ENCODE measurements around the gene KRTAP10-9. TPM values are rescaled to one million over a fixed set of nuclear protein-coding genes. Genes with fewer than 3 reads are reported as not detected.
"Not testable (repeated sequence)": the region's sequence is repeated elsewhere in the genome, so short reads cannot be mapped to it uniquely, and the experiment has no call there.

Gene KRTAP10-9
- polyA plus RNA-seq, 1 donor, result not detected

- H3K9me3 ChIP-seq (ENCODE audit: control insufficient read depth, low read depth, low read length), result peaks cover 15% of the 10 kb centered on the region
- H3K27ac ChIP-seq (ENCODE audit: low read length); H3K27me3 ChIP-seq (ENCODE audit: control insufficient read depth, insufficient read depth, low read length); DNase-seq; H3K4me3 ChIP-seq (ENCODE audit: low read length); H3K4me1 ChIP-seq (ENCODE audit: control insufficient read depth, insufficient read depth, low read length); H3K36me3 ChIP-seq (ENCODE audit: control insufficient read depth, insufficient read depth, low read length): not testable (repeated sequence)
- no CpG with 5 or more reads among the region's 15 CpGs for WGBS (ENCODE audit: insufficient coverage, low lambda C conversion rate)
Measured at GRCh38 chr21:44627831-44628233, 939 bp downstream of the KRTAP10-9 start.

DNA sequence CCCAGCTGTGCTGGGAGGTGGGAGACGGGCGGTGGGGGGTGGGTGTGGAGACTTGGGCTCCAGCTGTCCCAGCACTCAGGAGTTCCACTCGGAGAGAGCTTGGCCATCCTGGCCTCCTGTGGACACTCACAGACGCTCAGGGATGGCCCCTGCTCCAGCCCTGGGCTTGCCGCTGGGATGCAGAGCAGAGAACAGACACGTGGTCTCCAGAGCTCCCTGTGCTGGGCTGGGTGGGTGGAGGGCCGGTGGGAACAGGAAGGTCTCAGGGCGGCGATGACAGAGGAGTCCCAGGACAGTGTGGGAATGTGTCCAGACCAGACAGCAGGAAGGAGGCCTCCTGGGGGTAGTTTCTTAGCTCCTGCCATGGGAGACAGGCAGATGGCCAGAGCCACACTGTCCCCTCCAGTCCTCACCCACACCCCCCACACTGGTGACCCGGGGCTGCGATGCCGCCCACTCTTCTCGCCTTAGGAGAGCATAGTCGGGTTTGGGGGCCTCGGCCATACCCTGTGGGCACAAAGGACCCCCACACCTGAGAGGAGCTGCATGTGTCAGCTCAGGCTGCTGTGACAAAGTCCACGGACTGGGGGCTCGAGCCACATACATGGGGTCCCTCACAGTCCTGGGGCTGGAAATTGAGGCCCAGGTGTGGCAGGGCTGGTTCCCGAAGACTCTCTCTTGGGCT, 2.0 kb downstream of the KRTAP10-9 start:
- H3K36me3 ChIP-seq (ENCODE audit: control insufficient read depth, insufficient read depth, low read length), result no peaks in the 10 kb centered on the region
- no peak overlapping the region for H3K4me3 ChIP-seq (ENCODE audit: low read length)
- H3K9me3 ChIP-seq (ENCODE audit: control insufficient read depth, low read depth, low read length), result peaks cover 15% of the 10 kb centered on the region
- H3K27ac ChIP-seq (ENCODE audit: low read length), result no peak overlapping the region
- H3K27me3 ChIP-seq (ENCODE audit: control insufficient read depth, insufficient read depth, low read length), result peaks cover 4% of the 10 kb centered on the region
- DNase-seq, result no peak
- WGBS (ENCODE audit: insufficient coverage, low lambda C conversion rate), result no CpG with 5 or more reads among the region's 18 CpGs
- H3K4me1 ChIP-seq (ENCODE audit: control insufficient read depth, insufficient read depth, low read length), result no peaks in the 10 kb centered on the region

DNA sequence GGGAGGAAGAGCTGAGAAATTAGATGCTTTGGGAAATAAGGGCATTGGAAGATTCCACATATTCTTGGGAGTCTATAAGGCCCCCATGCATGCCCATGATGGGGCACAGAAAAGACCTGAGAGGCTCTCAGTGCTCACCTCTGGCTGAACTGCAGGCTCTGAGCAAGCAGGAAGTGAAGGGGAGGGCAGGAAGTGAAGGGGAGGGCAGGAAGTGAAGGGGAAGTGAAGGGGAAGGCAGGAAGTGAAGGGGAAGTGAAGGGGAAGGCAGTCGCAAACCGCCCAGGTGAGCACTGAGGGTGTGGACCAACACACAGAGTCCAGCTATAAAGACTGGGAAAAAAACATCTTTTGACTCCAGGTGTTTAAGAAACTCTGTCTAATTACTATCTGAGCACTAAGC, 3.5 kb downstream of the KRTAP10-9 start:
- no CpG with 5 or more reads among the region's 2 CpGs for WGBS (ENCODE audit: insufficient coverage, low lambda C conversion rate)
- Histone ChIP-seq H3K27me3 (ENCODE audit: control insufficient read depth, insufficient read depth, low read length) (peaks cover 4% of the 10 kb centered on the region), H3K4me3 (ENCODE audit: low read length) (no peak overlapping the region)

DNA sequence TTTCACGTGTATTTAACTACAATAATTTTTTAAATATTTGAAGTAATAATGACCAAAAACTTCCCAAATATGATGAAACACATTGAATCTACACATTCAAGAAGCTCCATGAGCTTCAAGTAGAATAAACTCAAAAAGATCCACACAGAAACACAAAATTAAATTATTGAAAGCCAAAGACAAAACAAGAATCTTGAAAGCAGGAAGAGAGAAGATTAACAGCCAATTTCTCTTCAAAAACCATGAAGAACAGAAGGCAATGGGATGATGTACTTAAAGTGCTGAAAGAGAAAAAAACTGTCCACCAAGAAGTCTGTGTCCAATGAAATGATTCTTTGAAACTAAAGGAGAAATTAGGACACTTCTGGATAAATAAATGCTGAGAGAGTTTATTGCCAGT, 5.2 kb downstream of the KRTAP10-9 start:
- Histone ChIP-seq H3K27me3 (ENCODE audit: control insufficient read depth, insufficient read depth, low read length) (no peaks in the 10 kb centered on the region), H3K27ac (ENCODE audit: low read length) (no peak overlapping the region), H3K36me3 (ENCODE audit: control insufficient read depth, insufficient read depth, low read length) (no peaks in the 10 kb centered on the region), H3K4me3 (ENCODE audit: low read length) (no peak overlapping the region), H3K4me1 (ENCODE audit: control insufficient read depth, insufficient read depth, low read length) (no peaks in the 10 kb centered on the region), H3K9me3 (ENCODE audit: control insufficient read depth, low read depth, low read length) (peaks cover 15% of the 10 kb centered on the region)
- no peak for DNase-seq
- WGBS (ENCODE audit: insufficient coverage, low lambda C conversion rate), result 86% methylated on average over 1 of the region's 1 CpG

More for the DNA sequence above, 3.5 kb downstream of the KRTAP10-9 start:
- H3K9me3 ChIP-seq (ENCODE audit: control insufficient read depth, low read depth, low read length), result peaks cover 15% of the 10 kb centered on the region
- H3K27ac ChIP-seq (ENCODE audit: low read length), result no peak overlapping the region
- H3K36me3 ChIP-seq (ENCODE audit: control insufficient read depth, insufficient read depth, low read length), result no peaks in the 10 kb centered on the region
- no peak for DNase-seq
- H3K4me1 ChIP-seq (ENCODE audit: control insufficient read depth, insufficient read depth, low read length), result no peaks in the 10 kb centered on the region

DNA sequence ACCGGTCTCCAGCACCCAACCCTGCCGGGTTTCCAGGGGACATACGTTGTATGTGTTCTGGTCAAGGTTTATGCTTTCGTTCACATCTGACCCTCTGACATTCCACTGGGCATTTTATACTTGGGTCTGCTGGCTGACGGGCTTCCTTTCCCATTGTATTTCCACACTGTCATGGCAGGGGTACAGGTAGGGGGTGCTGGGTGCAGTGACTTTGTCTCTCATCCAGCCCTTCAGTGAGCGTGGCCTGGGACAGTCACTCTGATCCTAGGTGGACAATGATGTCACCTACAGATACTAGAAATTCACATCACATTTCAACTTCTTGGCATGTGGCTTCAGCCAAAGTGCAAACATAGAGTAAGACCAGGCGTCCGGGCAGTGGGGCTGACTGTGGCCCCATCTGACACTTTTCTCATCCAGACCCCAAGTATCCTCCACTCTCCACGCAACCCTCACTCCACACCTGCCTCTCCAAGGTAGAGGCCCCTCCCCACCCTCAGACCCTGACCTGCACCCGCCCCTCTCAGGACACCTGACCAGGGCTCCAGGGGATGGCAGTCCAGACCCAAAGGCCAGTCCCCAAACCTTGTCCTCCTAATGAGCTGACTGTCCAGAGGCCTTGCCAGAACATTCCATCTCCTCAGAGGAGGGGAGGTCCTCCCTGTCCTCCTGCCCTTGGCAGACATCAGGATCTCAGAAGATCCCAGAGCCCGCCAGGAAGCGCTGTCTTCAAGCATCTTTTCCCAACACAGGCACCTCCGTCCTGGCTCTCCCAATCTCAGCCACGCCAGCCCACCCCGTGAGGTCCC, 9.5 kb downstream of the KRTAP10-9 start:
- H3K27ac ChIP-seq (ENCODE audit: low read length), result no peak overlapping the region

DNA sequence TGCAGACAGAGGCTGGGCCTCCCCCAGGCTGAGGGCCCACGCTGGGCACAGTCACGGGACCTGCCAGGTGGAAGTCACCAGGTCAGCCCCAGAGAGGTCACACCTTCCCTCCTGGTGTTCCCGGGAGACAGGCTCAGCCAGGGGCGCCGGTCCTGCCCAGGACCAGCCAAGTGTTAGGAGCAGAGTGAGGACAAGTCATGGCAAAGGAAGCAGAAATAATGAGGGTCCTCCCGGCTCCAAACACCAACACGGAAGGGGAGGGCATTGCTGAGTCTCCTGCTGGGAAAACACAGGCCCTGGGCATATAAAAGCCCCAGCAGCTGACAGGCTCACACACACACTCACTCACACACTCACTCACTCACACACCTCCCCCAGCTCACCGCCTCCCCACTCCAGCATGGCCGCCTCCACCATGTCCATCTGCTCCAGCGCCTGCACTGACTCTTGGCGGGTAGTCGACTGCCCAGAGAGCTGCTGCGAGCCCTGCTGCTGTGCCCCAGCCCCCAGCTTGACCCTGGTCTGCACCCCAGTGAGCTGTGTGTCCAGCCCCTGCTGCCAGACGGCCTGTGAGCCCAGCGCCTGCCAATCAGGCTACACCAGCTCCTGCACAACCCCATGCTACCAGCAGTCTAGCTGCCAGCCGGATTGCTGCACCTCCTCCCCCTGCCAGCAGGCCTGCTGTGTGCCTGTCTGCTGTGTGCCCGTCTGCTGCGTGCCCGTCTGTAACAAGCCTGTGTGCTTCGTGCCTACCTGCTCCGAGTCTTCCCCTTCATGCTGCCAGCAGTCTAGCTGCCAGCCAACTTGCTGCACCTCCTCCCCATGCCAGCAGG, 10.3 kb downstream of the KRTAP10-9 start, which contains the start of gene KRTAP10-10:
TSS of gene KRTAP10-10 (plus strand) at position 339 of the 833 bp plus-strand sequence. CDS start at position 401, 62 bp downstream.
- Histone ChIP-seq H3K4me3 (ENCODE audit: low read length) (no peak within 1 kb of the TSS), H3K27me3 (ENCODE audit: control insufficient read depth, insufficient read depth, low read length) (no peaks in the 10 kb centered on the region), H3K9me3 (ENCODE audit: control insufficient read depth, low read depth, low read length) (no peaks in the 10 kb centered on the region), H3K36me3 (ENCODE audit: control insufficient read depth, insufficient read depth, low read length) (no peaks in the 10 kb centered on the region), H3K27ac (ENCODE audit: low read length) (no peak within 1 kb of the TSS), H3K4me1 (ENCODE audit: control insufficient read depth, insufficient read depth, low read length) (no peaks in the 10 kb centered on the region)
- DNase-seq, result no peak
- WGBS (ENCODE audit: insufficient coverage, low lambda C conversion rate), result no CpG with 5 or more reads among the region's 21 CpGs

More for the DNA sequence above, 9.5 kb downstream of the KRTAP10-9 start:
- H3K36me3 ChIP-seq (ENCODE audit: control insufficient read depth, insufficient read depth, low read length), result no peaks in the 10 kb centered on the region
- no peaks in the 10 kb centered on the region for H3K27me3 ChIP-seq (ENCODE audit: control insufficient read depth, insufficient read depth, low read length)
- no peak overlapping the region for H3K4me3 ChIP-seq (ENCODE audit: low read length)
- peaks cover 5% of the 10 kb centered on the region for H3K9me3 ChIP-seq (ENCODE audit: control insufficient read depth, low read depth, low read length)
- WGBS (ENCODE audit: insufficient coverage, low lambda C conversion rate), result no CpG with 5 or more reads among the region's 15 CpGs
- no peak for DNase-seq
- H3K4me1 ChIP-seq (ENCODE audit: control insufficient read depth, insufficient read depth, low read length), result no peaks in the 10 kb centered on the region

- H3K27ac ChIP-seq (ENCODE audit: low read length); H3K4me3 ChIP-seq (ENCODE audit: low read length); H3K27me3 ChIP-seq (ENCODE audit: control insufficient read depth, insufficient read depth, low read length); H3K9me3 ChIP-seq (ENCODE audit: control insufficient read depth, low read depth, low read length); H3K4me1 ChIP-seq (ENCODE audit: control insufficient read depth, insufficient read depth, low read length); DNase-seq; H3K36me3 ChIP-seq (ENCODE audit: control insufficient read depth, insufficient read depth, low read length): not testable (repeated sequence)
- no CpG with 5 or more reads among the region's 12 CpGs for WGBS (ENCODE audit: insufficient coverage, low lambda C conversion rate)
Measured at GRCh38 chr21:44637851-44638348, 11.0 kb downstream of the KRTAP10-9 start.

GRCh38 chr21:44638506-44639330, 11.8 kb downstream of the KRTAP10-9 start:
- not testable (repeated sequence) for H3K9me3 ChIP-seq (ENCODE audit: control insufficient read depth, low read depth, low read length); H3K36me3 ChIP-seq (ENCODE audit: control insufficient read depth, insufficient read depth, low read length); H3K27ac ChIP-seq (ENCODE audit: low read length); H3K27me3 ChIP-seq (ENCODE audit: control insufficient read depth, insufficient read depth, low read length); DNase-seq; H3K4me3 ChIP-seq (ENCODE audit: low read length); H3K4me1 ChIP-seq (ENCODE audit: control insufficient read depth, insufficient read depth, low read length)
- no CpG with 5 or more reads among the region's 21 CpGs for WGBS (ENCODE audit: insufficient coverage, low lambda C conversion rate)

GRCh38 chr21:44639331-44639655, 12.4 kb downstream of the KRTAP10-9 start:
- no peak for DNase-seq
- Histone ChIP-seq H3K4me1 (ENCODE audit: control insufficient read depth, insufficient read depth, low read length) (no peaks in the 10 kb centered on the region), H3K36me3 (ENCODE audit: control insufficient read depth, insufficient read depth, low read length) (no peaks in the 10 kb centered on the region), H3K9me3 (ENCODE audit: control insufficient read depth, low read depth, low read length) (no peaks in the 10 kb centered on the region), H3K27me3 (ENCODE audit: control insufficient read depth, insufficient read depth, low read length) (no peaks in the 10 kb centered on the region), H3K27ac (ENCODE audit: low read length) (no peak overlapping the region), H3K4me3 (ENCODE audit: low read length) (no peak overlapping the region)
- WGBS (ENCODE audit: insufficient coverage, low lambda C conversion rate), result no CpG with 5 or more reads among the region's 12 CpGs

Data from large intestine (tissue), 3 donors.